RPMI7951 (cell line): ENCODE results near the gene KCNQ1. TPM values are rescaled to one million over a fixed set of nuclear protein-coding genes. Genes with fewer than 3 reads are reported as not detected.

Source experiments
- DNase-seq: peaks from one replicate; pipeline ENCODE4 v3.0.0-alpha.2; 2012; ENCODE audit warnings: low read depth
- total RNA-seq: library from RNA; depleted of rRNA; stranded (reverse); fragments of >200 nt; shearing (Covaris generic); gene quantifications from 2 replicates; pipeline ENCODE4 v1.2.3, GENCODE V29; 2014

KCNQ1 gene
- total RNA-seq, 1 experiment from 2014 or later, result not detected

- no peak for DNase-seq
Observed at GRCh38 chr11:2663915-2664314, 219.1 kb downstream of the KCNQ1 start.

GRCh38 chr11:2664376-2664775 lies 219.6 kb downstream of the KCNQ1 start:
- no peak for DNase-seq

DNA sequence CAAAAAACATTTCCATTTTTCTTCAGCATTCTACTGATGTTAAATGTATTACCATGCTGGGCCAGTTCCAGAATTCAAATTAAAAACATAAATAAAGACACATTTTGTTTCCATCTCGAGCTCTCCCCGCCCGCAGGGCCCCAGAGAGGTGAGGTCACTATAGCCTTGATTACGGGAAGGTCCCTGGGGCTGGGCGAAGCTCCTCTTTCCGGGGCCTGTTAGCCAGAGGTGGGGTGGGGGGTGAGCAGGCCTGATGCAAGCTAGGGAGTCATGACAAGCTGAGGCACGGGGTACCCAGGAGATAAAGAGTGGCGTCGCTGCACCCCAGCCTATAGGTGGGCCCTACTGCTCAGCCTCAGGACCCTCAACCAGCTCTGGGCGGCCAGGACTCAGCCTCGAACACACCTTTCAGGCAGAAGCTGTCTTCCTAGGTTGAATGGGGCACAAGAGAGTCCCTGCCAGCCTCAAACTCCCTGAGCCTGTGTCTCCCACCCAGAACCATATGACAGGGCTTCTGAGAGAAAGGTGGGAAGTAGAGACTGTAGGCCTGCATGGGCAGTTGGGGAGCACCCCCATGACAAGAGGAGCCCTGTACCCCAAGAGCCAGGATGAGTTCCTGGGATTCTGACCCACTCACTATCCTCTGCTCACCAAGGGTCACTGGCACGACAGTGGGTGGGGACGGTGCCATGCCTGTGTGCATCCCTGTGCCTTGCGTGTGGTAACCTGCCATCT lies 220.2 kb downstream of the KCNQ1 start:
- no peak for DNase-seq

DNA sequence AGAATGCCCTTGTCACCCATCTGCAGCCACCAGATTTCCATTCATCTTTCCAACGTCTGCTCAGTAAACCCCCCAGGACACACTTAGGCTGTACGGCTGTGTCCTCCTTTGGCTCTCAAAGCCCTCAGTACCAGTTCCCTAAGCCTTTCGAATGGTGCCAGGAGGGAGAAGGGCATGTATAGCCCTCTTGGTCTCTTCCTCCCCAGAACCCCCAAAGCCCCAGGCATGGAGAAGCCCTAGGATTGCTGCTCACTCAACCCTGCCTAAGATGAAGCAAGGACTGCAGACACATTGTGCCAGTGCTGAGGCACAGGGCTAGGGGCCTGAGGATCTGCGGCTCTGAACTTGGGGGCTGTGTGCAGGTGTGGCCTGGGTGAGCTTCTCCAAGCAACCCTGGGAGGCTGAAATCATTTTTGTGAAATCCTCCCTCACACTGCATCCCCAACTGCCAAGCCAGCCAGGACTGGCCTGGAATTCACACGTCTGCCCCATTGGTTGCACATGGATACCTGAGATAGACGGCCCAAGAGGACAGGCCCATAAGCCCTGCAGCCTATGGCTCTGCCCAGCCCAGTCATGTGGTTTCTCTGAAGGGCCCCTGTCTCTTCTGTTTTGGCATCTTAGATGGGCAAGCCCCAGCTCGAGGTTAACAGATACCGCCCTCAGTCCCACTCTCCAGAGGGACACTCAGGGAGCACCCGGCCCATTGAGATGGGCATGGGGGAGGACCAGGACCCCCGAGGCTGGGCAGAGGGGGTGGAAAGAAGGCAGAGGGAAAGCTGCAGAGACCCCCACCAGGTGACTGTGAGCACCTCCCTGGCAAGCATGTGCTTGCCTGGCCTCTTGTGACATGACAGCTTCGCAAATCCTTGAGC lies 221.0 kb downstream of the KCNQ1 start:
- DNase-seq, result no peak

DNA sequence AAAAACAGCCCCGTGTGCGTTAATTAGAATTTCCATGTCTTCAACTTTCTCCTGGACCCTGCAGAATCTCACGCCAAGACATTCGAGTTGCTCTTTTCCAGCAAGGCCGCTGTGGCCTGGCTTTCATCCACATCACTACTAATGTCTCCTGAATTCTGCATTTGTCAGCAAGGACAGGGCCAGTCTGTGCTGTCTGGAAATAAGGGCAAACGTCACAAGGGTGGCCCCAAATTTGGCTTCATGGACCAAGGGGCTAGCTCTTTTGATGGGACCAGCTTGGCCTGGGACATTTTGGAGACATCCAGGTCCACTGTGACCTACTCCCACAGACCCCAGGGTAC lies 221.6 kb downstream of the KCNQ1 start:
- no peak for DNase-seq

GRCh38 chr11:2666828-2667570 lies 222.2 kb downstream of the KCNQ1 start:
- DNase-seq, result no peak

DNA sequence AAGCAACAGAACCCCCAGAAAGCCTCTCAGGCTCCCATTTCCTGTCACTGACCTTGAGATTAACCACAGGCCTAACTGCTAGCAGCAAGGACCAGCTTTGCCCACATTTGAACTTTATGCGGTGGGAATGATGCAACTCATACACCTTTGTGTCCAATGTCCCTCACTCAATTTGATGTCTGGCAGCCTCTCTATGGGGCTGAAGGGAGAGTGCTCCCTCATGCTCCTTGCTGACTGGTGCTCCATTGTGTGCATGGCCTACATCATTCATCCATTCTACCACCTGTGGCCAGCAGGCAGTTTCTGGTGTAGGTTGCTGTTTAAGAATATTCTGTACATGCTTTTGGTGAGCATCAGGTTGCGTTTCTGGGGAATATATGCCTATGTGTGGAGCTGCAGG lies 223.1 kb downstream of the KCNQ1 start:
- DNase-seq, result no peak

DNA sequence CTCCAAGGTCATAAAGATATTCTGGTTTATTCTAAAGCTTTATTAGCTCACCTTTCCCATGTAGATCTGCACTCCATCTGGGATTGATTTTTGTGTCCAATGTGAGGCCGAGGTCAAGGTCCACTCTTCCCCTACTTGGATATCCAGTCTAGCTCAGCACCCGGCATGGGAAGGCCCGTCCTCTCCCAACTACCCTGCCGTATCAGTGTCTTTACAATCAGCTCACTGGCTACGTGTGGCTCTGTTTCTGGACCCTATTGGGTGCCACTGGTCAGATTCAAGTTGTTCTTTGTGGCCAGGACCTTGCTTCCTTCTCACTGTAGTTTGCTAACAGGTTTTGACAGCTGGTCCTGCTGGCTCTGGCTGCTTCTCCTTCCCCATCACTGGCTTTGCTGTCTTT lies 224.1 kb downstream of the KCNQ1 start:
- no peak for DNase-seq

GRCh38 chr11:2669634-2670469 lies 225.0 kb downstream of the KCNQ1 start:
- no peak for DNase-seq

DNA sequence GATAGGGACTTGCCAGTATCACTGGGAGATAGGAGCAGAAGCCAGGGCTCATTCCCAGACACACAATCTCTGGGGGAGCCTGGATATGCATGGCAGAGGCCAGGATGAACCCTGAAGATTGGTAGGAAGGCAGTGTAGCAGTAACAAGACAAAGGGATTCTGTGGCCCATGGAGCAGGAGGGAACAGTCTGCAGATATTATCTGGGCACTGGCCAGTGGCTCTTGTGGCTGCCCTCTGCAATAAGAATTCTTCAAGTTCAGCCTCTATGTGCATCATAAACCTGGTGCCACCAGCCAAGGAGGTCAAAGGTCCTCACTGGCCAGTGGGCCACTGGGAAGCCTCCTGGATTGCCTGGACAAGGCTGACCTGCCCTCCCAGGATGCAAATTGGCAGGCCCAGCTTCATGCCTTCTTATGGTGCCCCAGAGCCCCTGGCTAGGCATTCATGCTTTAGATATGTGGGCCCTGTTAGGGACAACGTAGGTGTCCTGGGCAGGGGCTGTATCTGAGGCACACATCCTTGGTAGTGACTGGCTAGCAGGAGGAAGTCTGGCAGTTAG lies 225.8 kb downstream of the KCNQ1 start:
- DNase-seq, result no peak

DNA sequence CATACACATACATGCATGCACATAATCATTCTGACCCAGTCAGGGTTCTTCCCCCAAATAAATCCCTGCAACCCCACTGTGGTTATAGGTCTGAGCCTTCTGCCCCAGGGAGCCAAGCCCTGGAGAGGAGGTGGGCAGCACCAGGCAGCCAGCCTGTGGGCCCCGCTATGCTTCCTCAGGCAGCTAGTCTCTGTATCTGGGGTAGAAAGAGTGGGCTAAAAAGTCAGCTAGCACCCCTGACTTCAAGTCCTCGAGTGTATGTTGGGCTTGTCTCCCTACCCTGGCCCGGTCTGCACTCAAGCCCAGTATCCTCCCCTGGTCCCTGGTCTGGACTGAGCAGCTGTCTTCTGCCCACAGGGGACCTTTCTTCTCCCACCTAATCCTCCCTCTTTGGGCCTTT lies 226.9 kb downstream of the KCNQ1 start:
- DNase-seq, result no peak

GRCh38 chr11:2672553-2673249 lies 227.9 kb downstream of the KCNQ1 start:
- no peak for DNase-seq

DNA sequence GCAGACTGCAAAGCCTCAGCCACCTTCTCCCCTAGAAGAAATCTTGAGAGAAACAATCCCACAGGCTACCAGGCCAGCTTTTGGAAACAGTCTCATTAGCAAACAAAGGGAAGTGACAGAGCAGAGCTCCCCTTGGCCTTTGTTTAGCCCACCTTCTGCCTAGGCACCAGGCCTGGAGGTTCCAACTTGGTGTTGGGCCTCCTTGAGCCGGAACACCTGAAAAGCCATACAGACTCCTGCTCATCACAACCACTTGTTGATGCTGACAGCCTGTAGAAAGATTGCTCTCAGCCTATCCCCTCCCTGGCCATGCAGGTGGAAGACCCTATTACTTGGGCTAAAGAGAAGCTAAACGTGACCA lies 228.4 kb downstream of the KCNQ1 start:
- DNase-seq, result no peak

DNA sequence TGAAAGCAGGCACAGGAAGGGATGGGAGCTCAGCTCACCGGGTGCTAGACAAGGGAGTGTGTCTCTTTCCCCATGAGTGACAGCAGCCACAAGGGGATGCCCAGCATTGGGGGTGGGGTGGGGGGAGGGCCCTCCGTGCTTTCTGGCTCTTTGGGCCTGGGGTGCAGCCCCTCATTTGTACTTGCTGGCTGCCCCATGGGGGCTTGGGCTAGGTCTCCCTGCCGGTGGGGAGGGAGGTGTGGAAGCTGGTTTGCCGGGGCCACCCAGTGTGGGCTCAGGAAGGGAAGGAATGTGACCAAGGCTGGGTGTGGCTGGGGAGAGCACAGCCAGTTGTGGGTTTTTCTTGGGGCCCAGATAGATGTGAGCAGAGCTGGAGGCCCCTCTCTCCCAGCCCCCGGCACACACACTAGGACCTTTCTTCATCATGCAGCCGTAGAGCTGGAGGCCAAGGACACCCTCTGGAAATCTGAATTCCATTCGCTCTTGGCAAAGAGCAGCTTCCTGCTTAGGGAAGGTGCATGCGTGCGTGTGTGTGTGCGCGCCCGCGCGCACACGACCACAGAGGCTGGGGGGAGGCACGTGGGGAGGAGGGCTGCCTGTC lies 229.2 kb downstream of the KCNQ1 start:
- DNase-seq, result no peak

GRCh38 chr11:2674658-2675131 lies 229.9 kb downstream of the KCNQ1 start:
- DNase-seq, result no peak

DNA sequence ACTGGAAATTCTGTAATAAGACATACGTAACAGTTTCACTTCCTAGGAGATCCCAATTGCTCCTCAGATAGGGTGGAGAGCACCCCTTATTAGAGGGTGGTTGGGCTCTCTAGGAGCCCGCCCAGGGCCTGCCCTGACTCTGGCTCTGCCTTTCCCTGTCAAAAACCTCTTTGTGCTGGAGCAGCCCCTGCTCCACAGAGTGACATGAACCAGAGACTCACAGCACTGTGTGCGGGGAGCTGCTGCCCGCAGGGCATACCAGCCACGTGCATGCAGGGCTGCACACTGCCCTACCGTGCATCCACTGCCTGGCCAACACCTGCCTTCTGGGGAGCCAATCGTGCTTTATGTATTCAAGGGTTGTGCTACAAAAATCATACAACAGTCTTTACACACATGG lies 230.7 kb downstream of the KCNQ1 start:
- DNase-seq, result peak; percentile 9

DNA sequence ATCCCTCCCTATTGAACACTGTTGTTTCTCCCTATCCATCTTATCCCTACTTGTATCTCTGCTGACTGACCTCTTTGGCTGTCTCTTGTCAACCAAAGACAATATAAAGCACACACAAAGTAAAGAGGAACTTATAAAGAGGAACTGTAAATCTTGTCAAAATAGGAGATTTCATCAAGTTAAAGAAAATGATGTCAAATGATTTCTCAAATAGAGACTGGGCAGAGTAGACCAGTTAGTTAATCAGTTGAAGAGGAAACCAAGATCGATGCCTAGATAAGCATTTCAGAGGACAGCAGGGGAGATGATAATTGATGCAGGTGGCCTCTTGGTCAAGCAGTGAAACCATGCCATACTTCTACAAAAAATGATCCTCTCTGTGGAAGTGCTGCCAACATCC lies 232.3 kb downstream of the KCNQ1 start:
- DNase-seq, result no peak

DNA sequence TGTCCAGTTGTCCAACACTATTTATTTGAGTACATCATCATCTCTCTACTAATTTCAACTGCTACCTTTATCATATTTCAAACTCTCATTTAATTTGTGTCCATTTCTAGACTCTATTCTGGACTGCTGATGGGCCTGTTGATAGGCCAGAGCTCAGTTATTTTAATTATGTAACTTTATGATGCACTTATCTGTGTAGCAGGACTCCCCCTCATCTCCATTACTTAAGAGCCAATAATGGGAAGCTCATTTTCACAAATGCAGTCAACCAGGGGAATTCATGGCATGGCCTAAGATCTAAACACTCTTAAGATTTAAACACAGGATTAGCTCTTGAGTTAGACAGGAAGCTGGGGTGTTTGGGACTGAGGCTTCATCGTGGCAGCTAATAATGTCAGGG lies 233.6 kb downstream of the KCNQ1 start:
- DNase-seq, result no peak

GRCh38 chr11:2679011-2679676 lies 234.3 kb downstream of the KCNQ1 start:
- no peak for DNase-seq
